Lung (tissue), 12 donors: ENCODE data around the gene SHC1. TPM values are rescaled to one million over a fixed set of nuclear protein-coding genes. Genes with fewer than 3 reads are reported as not detected.

Source experiments
- ATAC-seq: fragments of 200-7000 bp; cut with Tn5 transposase; one replicate; pipeline ENCODE4 v1.9.1; 2020; ENCODE audit warnings: moderate number of reproducible peaks; ENCODE audit not compliant: insufficient read depth, low FRiP score
- DNase-seq, 3 donors: peaks; one replicate each; pipeline ENCODE4 v3.0.0-alpha.2; 2013 to 2017
- H3K27ac ChIP-seq, 2 donors: one replicate each; pipeline ENCODE4 v1.5.1; 2013; ENCODE audit warnings: mild to moderate bottlenecking in 2 of 2, moderate library complexity in 2 of 2, control low read depth in 1 of 2, inconsistent platforms in 1 of 2, low read depth in 1 of 2, low read length in 1 of 2
- H3K27me3 ChIP-seq, 3 donors: one replicate each; pipeline ENCODE4 v1.5.1; 2013; ENCODE audit warnings: low read length in 2 of 3; ENCODE audit not compliant: control insufficient read depth in 3 of 3, insufficient read depth in 3 of 3
- H3K36me3 ChIP-seq, 4 donors: one replicate each; pipeline ENCODE4 v1.5.1; 2013; ENCODE audit warnings: low read length in 4 of 4, mild to moderate bottlenecking in 1 of 4, moderate library complexity in 1 of 4; ENCODE audit not compliant: control insufficient read depth in 4 of 4, insufficient read depth in 4 of 4
- H3K4me1 ChIP-seq, 5 donors: one replicate each; pipeline ENCODE4 v1.5.1; 2013; ENCODE audit warnings: low read length in 5 of 5, mild to moderate bottlenecking in 2 of 5, moderate library complexity in 1 of 5; ENCODE audit not compliant: control insufficient read depth in 5 of 5, insufficient read depth in 5 of 5
- H3K4me3 ChIP-seq: one replicate; pipeline ENCODE4 v1.5.1; 2013; ENCODE audit warnings: mild to moderate bottlenecking, control low read depth, moderate library complexity
- H3K9ac ChIP-seq, 2 donors: one replicate each; pipeline ENCODE4 v1.5.1; 2013; ENCODE audit warnings: low read length in 2 of 2, control low read depth in 1 of 2; ENCODE audit not compliant: insufficient read depth in 1 of 2
- H3K9me3 ChIP-seq, 4 donors: one replicate each; pipeline ENCODE4 v1.5.1; 2013; ENCODE audit warnings: low read length in 3 of 4, mild to moderate bottlenecking in 1 of 4, moderate library complexity in 1 of 4; ENCODE audit not compliant: control insufficient read depth in 4 of 4, insufficient read depth in 3 of 4
- CTCF ChIP-seq: IDR thresholded peaks from 2 replicates; pipeline ENCODE4 v1.5.1; 2012; ENCODE audit warnings: mild to moderate bottlenecking; ENCODE audit errors: control extremely low read depth, extremely low read depth
- WGBS, 2 donors: extraction: QIAGEN DNeasy Blood & Tissue Kit; methylation state at CpG; one replicate each; pipeline ENCODE4 v1.1.7; 2013; 5-methylcytosine and 5-hydroxymethylcytosine counted together
- polyA plus RNA-seq, 2 donors: library from polyadenylated mRNA; stranded (reverse); fragments of 200-250 nt; gene quantifications; one replicate each; pipeline ENCODE4 v1.2.1, GENCODE V29; 2013
- total RNA-seq, 2 donors: library from RNA; depleted of rRNA in 1 of 2; stranded (reverse); fragments of >200 nt in 1 of 2; gene quantifications; one replicate each; pipeline ENCODE4 v1.2.1, GENCODE V29; 2014 to 2021
- donor health status: control.
- donor health status: control.
- donor health status: Bipolar disorder and iron deficiency.
- donor health status: healthy.
- donor health status: DM: yes; HTN: yes; CAD: no.

SHC1 gene
- total and polyA plus RNA-seq, 4 donors: 67.6 to 136 (median 93.8) TPM

DNA sequence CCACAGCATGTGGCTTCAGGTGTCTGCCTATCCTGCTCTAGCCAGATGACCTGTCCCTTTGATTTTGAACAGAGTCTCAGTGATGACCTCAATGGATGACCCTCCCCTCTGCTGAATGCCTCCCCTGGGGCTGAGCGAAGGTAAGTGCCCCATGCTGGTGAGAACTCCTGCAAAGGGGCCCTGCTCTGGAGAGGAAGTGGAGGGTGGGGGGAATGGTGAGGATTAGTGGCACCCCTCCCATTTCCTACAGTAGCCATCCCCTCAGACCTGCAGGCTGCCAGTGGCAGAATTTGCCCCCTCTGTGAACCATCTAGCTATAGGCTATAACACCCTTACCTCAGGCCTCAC lies 30.4 kb downstream of the SHC1 start:
- ATAC-seq (no peak), DNase-seq (no peak)
- H3K27ac ChIP-seq: no peak overlapping the region
- 69 to 78% methylated on average over 1 of the region's 1 CpG for WGBS, 2 donors
- H3K36me3 ChIP-seq: peaks cover 0 to 6% (median under 1%) of the 10 kb centered on the region in 4 donors
- no peaks in the 10 kb centered on the region for H3K27me3 ChIP-seq
- no peak overlapping the region for H3K4me3 ChIP-seq
- H3K9ac ChIP-seq: no peak overlapping the region
- H3K9me3 ChIP-seq: no peaks in the 10 kb centered on the region
- H3K4me1 ChIP-seq: peaks cover 0 to 40% (median 11%) of the 10 kb centered on the region in 5 donors
- TF ChIP-seq CTCF: no peak

DNA sequence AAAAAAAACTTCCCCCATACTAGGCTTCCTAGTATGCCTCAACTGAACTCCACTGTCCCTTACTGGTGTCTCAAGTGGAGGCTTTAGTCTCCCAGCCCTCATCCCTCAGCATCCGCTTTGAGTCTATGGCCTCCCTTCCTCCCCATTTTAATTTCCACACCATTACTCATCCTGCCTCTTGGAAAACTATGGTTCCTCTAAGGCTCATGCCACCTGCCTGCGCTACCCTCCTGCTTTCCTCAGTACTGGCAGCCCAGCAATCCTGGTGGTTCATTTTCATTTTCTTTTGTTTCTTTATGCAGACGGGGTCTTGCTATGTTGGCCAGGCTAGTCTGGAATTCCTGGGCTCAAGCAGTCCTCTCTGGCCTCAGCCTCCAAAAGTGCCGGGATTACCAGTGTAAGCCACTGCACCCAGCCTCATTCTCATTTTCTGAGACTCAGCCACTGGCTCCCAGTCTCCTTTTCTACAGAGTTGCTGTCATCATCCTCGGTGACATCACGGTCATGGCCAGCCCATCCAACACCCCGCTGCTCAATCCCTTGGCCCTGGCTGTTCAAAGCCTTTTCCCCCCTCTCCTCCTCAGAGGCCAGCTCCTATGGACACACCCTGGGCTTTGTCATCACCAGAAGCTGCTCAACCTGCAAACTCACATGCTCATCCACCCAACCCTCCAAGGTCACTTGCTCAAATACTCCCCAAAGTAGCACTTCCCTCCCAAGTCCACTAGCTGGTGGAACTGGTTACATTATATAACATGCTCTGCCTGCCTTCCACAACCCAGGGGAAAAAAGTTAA lies 31.7 kb downstream of the SHC1 start:
- no peak for TF ChIP-seq CTCF
- no peak overlapping the region for H3K9ac ChIP-seq
- ATAC-seq: no peak

DNA sequence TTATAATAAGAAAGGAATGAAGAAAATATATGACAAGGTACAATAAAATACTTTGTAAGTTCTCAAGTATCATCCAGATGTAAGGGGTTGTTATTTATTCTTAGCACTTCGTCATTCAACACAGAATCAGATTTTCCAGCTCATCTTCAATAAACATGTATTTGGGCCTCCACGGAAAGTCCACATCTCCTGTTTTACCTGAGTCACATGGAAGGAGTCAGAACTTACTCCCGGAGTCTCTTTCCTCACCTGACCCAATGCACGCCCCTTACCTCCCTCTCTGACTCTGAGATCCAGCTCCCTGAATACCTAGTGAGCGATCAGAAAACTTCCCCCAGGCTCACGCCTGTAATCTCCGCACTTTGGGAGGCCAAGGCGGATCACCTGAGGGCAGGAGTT lies 32.6 kb downstream of the SHC1 start:
- TF ChIP-seq CTCF: no peak
- DNase-seq (no peak), ATAC-seq (no peak)
- Histone ChIP-seq H3K9ac (peak overlapping the region; percentile 81 to 98), H3K36me3 (no peaks in the 10 kb centered on the region), H3K27me3 (no peaks in the 10 kb centered on the region), H3K9me3 (no peaks in the 10 kb centered on the region), H3K27ac (peak overlapping the region; percentile 86 to 99), H3K4me3 (no peak overlapping the region), H3K4me1 (peaks cover 0 to 26% (median 11%) of the 10 kb centered on the region in 5 donors)
- WGBS, 2 donors: 76 to 86% methylated on average over 8 of the region's 8 CpGs

More for the DNA sequence above, 31.7 kb downstream of the SHC1 start:
- no peak overlapping the region for H3K4me3 ChIP-seq
- no peaks in the 10 kb centered on the region for H3K9me3 ChIP-seq
- no peak for DNase-seq
- WGBS, 2 donors: 95 to 96% methylated on average over 7 of the region's 7 CpGs
- peaks cover 0 to 26% (median 11%) of the 10 kb centered on the region in 5 donors for H3K4me1 ChIP-seq
- no peaks in the 10 kb centered on the region for H3K36me3 ChIP-seq
- peak overlapping the region in 1 of 2 donors; percentile 84 for H3K27ac ChIP-seq
- no peaks in the 10 kb centered on the region for H3K27me3 ChIP-seq
